Measurements from ENCODE around the gene HOXC4.

HOXC4 gene

DNA sequence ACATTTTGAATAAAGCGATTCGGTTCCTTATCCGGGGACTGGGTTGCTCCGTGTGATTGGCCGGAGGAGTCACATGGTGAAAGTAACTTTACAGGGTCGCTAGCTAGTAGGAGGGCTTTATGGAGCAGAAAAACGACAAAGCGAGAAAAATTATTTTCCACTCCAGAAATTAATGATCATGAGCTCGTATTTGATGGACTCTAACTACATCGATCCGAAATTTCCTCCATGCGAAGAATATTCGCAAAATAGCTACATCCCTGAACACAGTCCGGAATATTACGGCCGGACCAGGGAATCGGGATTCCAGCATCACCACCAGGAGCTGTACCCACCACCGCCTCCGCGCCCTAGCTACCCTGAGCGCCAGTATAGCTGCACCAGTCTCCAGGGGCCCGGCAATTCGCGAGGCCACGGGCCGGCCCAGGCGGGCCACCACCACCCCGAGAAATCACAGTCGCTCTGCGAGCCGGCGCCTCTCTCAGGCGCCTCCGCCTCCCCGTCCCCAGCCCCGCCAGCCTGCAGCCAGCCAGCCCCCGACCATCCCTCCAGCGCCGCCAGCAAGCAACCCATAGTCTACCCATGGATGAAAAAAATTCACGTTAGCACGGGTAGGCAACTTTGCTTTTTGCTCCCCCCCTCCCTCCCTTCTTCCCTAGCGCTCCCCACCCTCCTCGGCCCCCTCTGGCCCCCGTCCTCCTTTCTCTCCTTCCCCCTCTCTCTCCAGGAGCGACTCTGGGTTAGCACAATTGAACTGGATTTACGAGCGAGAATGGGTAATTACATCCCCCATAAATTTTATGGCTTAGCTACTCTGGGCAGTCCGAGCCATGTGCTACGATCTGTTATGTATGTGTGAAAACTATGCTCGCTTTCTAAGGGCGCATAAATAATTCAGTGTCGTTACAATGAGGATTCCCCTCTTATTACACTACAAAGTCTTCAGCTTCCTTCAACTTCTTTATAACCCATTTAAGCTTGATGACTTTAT lies at the start of gene HOXC4:
TSS of gene HOXC4 (plus strand) at position 85 of the 991 bp plus-strand sequence. CDS start at position 173, 88 bp downstream.
- H3K27me3 ChIP-seq (ENCODE audit: control insufficient read depth in 1 of 2, insufficient read depth in 2 of 2, low read length in 2 of 2): peaks cover 30 to 45% of the 10 kb centered on the region in 2 donors
- no peaks in the 10 kb centered on the region for H3K9me3 ChIP-seq (ENCODE audit: control insufficient read depth in 2 of 2, low read length in 2 of 2)
- peak within 1 kb of the TSS; percentile 25 to 55 for H3K9ac ChIP-seq (ENCODE audit: low read length in 2 of 2)
- H3K4me3 ChIP-seq (ENCODE audit: low read length in 2 of 2): peak within 1 kb of the TSS; percentile 74 to 82
- H3K36me3 ChIP-seq (ENCODE audit: control insufficient read depth in 2 of 2, insufficient read depth in 2 of 2, low read length in 2 of 2): no peaks in the 10 kb centered on the region
- H3K4me1 ChIP-seq (ENCODE audit: control insufficient read depth, insufficient read depth, low read length): peaks cover 10% of the 10 kb centered on the region
- H3K27ac ChIP-seq (ENCODE audit: low read length): peak within 1 kb of the TSS; percentile 18

DNA sequence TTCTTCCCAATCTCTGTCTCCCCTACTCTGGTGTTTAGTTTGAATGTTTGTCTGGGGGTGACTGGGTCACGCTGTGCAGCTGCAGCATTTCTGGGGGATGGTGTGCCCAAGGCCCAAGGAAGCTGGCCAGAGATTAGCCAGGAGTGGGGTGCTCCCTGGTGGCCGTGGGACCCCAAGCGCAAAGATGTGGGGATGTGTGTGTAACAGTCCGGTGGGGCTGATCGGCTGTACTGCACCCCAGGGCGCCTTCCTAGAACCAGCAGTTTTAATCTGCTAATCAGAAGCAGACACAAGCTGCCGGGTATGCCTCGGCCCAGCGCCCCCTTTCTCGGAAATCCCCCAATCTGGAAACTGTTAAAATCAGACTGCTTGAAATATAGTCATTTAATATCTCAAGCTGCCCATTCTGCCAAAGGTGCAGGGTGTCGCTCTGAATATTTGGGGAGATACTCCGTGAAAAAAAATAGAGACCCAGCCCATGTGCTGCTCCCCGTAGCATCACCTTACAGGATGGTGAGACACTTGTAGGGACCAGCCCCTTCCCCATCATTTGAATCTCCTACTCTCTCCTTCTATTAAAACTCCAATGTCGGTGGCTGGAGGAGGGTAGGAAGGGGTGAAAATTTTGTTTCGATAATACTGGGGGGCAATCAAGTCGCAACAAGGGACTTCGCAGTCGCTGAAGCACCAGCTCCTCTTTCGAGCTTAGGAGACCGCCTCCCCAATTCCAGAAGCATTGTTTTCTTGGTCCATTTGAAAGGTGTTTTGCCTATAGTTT lies 49.4 kb upstream of the HOXC4 start:
- H3K27ac ChIP-seq (ENCODE audit: low read length): no peak overlapping the region
- peaks cover 84 to 92% of the 10 kb centered on the region in 2 donors for H3K27me3 ChIP-seq (ENCODE audit: control insufficient read depth in 1 of 2, insufficient read depth in 2 of 2, low read length in 2 of 2)
- H3K9me3 ChIP-seq (ENCODE audit: control insufficient read depth in 2 of 2, low read length in 2 of 2): no peaks in the 10 kb centered on the region
- H3K36me3 ChIP-seq (ENCODE audit: control insufficient read depth in 2 of 2, insufficient read depth in 2 of 2, low read length in 2 of 2): no peaks in the 10 kb centered on the region
- H3K4me1 ChIP-seq (ENCODE audit: control insufficient read depth, insufficient read depth, low read length): peaks cover 18% of the 10 kb centered on the region
- no peak overlapping the region for H3K4me3 ChIP-seq (ENCODE audit: low read length in 2 of 2)
- H3K9ac ChIP-seq (ENCODE audit: low read length in 2 of 2): no peak overlapping the region

DNA sequence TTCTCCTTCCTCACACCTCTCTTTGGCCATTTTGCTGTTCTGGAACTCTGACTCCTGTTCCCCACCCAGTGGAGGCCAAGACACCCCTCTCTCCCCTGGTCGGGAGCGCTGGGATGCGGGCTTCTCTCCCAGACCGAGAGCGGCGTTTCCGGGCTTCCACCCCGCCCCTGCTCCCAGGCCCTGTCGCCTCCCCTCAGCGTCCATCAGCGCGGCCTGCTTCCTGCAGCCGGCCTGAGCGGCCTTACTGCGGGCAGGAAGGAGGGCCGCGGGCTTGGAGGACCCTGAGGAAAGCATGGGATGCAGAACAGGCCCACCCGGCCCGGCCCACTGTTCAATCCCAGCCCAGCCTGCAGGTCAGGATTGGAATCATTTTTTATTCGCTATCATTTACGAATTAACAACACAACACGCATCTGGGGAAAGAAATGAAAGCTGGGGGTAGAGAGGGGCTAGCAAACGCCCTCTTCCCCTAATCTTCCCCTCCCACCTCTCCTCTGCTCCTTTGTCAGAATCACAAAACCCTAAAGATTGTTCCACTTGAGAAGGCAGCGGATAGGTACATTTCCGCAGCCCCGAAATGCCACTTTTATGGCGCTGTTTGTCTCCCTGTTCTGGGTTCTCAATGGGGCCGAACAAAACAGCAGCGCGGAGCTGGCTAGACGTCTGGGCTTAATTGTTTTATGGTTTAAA lies 48.6 kb upstream of the HOXC4 start:
- Histone ChIP-seq H3K9me3 (ENCODE audit: control insufficient read depth in 2 of 2, low read length in 2 of 2) (no peaks in the 10 kb centered on the region), H3K4me3 (ENCODE audit: low read length in 2 of 2) (no peak overlapping the region), H3K27ac (ENCODE audit: low read length) (no peak overlapping the region), H3K36me3 (ENCODE audit: control insufficient read depth in 2 of 2, insufficient read depth in 2 of 2, low read length in 2 of 2) (no peaks in the 10 kb centered on the region), H3K4me1 (ENCODE audit: control insufficient read depth, insufficient read depth, low read length) (peaks cover 18% of the 10 kb centered on the region), H3K27me3 (ENCODE audit: control insufficient read depth in 1 of 2, insufficient read depth in 2 of 2, low read length in 2 of 2) (peaks cover 85 to 94% of the 10 kb centered on the region in 2 donors), H3K9ac (ENCODE audit: low read length in 2 of 2) (no peak overlapping the region)

DNA sequence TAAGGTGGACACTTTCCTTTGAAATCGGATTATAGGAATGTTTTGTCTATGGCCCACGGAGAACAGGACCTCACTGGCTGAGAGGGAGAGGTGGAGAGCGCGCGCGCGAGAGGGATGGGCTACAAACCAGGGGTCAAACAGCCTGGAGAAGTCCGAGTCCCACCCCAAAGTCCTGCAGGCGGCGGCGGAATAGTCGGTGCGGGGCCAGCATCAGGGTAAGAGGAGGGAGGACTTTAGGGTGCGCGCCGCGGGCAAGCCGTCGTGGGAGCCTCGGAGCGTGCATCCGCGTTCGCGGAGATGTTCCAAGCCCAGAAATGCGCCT lies 48.1 kb upstream of the HOXC4 start:
- Histone ChIP-seq H3K27ac (ENCODE audit: low read length) (no peak overlapping the region), H3K9ac (ENCODE audit: low read length in 2 of 2) (no peak overlapping the region), H3K9me3 (ENCODE audit: control insufficient read depth in 2 of 2, low read length in 2 of 2) (no peaks in the 10 kb centered on the region), H3K4me1 (ENCODE audit: control insufficient read depth, insufficient read depth, low read length) (peaks cover 13% of the 10 kb centered on the region), H3K36me3 (ENCODE audit: control insufficient read depth in 2 of 2, insufficient read depth in 2 of 2, low read length in 2 of 2) (no peaks in the 10 kb centered on the region), H3K4me3 (ENCODE audit: low read length in 2 of 2) (no peak overlapping the region), H3K27me3 (ENCODE audit: control insufficient read depth in 1 of 2, insufficient read depth in 2 of 2, low read length in 2 of 2) (peaks cover 86 to 94% of the 10 kb centered on the region in 2 donors)

DNA sequence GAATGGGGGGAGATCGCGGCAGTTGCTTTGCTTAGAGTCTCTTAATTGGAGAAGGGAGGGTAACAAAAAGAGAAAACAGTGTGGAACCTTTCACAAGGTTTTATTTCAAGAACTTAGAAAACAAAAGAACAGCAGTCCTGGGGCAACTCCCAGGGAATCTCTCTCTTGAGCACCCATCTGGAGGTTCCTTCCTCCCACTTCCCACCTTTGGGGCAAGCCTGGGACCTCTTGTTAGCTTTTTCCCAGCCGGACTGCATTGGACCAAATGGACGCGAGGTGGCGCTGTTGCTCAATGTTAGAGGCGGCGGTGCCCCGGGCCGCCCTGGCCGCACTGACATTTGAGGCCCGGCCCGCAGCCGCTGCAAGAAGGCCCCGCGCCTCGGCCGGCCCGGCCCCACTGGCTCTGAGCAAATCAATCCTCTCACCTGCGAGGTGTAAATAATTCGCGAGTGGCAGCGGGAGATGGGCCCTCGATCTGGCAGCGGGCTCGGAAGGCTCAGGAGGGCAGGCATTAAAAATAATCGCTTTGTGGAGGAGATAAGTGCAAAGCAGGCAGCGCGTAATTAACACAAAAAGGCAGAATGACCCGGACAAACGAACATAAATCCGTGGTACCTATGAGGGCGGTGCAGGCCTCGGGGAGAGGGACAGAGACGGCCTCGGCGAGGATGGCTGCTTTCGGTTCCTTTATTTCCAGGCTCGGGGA lies 47.6 kb upstream of the HOXC4 start:
- Histone ChIP-seq H3K9me3 (ENCODE audit: control insufficient read depth in 2 of 2, low read length in 2 of 2) (no peaks in the 10 kb centered on the region), H3K4me3 (ENCODE audit: low read length in 2 of 2) (peak overlapping the region; percentile 43 to 62), H3K27me3 (ENCODE audit: control insufficient read depth in 1 of 2, insufficient read depth in 2 of 2, low read length in 2 of 2) (peaks cover 86 to 94% of the 10 kb centered on the region in 2 donors), H3K27ac (ENCODE audit: low read length) (no peak overlapping the region), H3K9ac (ENCODE audit: low read length in 2 of 2) (no peak overlapping the region), H3K36me3 (ENCODE audit: control insufficient read depth in 2 of 2, insufficient read depth in 2 of 2, low read length in 2 of 2) (no peaks in the 10 kb centered on the region), H3K4me1 (ENCODE audit: control insufficient read depth, insufficient read depth, low read length) (peaks cover 11% of the 10 kb centered on the region)

DNA sequence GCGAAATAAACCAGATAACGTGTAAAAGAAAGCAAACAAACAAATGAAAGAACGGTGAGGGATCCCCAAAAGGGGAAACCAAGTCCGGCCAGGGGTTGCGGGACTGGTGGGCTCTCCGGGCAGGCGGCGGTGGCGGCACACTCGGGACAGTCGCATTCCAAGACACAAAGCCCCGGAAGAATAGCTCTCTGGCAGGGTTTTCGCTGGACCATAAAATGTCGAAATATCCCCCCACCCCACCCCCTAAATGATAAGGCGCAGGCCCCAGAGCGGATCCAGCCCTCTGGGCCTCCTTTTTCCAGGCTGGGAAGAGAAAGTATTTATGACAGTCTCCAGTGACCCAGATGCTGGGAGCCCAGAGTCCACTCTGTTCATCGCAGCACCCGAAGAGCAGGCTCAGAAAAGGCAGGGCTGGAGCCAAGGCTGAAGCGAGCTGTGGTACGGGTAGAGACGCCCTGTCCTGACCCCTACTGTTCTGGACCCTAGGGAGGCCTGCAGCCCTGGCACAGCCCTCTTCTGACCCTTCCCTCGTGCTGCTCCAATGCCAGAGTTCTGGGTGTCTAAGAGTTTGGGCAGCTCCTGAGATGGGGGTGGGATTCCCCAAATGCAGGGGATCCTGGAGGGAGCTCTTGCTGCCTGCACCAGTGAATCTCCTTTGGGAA lies 46.9 kb upstream of the HOXC4 start:
- Histone ChIP-seq H3K4me1 (ENCODE audit: control insufficient read depth, insufficient read depth, low read length) (peaks cover 13% of the 10 kb centered on the region), H3K9me3 (ENCODE audit: control insufficient read depth in 2 of 2, low read length in 2 of 2) (no peaks in the 10 kb centered on the region), H3K27ac (ENCODE audit: low read length) (no peak overlapping the region), H3K4me3 (ENCODE audit: low read length in 2 of 2) (peak overlapping the region; percentile 43 to 62), H3K36me3 (ENCODE audit: control insufficient read depth in 2 of 2, insufficient read depth in 2 of 2, low read length in 2 of 2) (no peaks in the 10 kb centered on the region), H3K9ac (ENCODE audit: low read length in 2 of 2) (no peak overlapping the region), H3K27me3 (ENCODE audit: control insufficient read depth in 1 of 2, insufficient read depth in 2 of 2, low read length in 2 of 2) (peaks cover 84 to 94% of the 10 kb centered on the region in 2 donors)

DNA sequence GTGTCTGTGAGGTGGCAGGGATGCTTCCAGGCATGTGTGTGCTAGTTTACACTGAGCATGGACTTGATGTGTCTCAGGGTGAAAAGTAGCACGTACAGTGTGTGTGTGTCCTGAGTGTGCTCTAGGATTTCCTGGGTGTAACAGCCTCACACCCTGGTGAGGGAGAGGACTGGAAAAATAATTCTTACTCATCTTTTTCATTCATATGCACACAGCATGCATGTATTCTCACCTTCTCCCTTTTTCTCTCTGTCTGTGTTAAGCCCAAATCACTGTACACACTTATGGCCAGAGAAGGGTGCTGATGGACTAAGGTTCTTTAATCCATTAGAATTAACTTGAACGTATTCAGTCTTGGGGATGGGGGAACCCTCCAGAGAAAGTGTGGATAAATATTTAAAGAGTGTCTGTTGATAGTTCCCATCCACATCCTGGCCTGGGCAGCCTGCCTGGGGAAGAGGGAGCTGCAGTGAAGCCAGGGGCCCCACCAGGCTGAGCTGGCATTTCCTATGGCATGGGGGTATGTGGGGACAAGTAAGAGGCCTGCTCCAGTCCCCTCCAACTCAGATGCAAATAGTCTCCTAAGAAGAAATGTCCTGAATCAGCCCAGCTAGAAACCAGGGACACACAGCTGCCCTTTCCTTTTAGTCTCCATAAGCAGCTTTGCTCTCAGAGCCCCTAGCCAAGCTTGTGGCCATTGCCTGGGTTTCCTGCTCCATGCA lies 45.9 kb upstream of the HOXC4 start:
- no peak overlapping the region for H3K4me3 ChIP-seq (ENCODE audit: low read length in 2 of 2)
- H3K36me3 ChIP-seq (ENCODE audit: control insufficient read depth in 2 of 2, insufficient read depth in 2 of 2, low read length in 2 of 2): no peaks in the 10 kb centered on the region
- H3K9me3 ChIP-seq (ENCODE audit: control insufficient read depth in 2 of 2, low read length in 2 of 2): no peaks in the 10 kb centered on the region
- H3K9ac ChIP-seq (ENCODE audit: low read length in 2 of 2): no peak overlapping the region
- H3K4me1 ChIP-seq (ENCODE audit: control insufficient read depth, insufficient read depth, low read length): peaks cover 13% of the 10 kb centered on the region
- H3K27me3 ChIP-seq (ENCODE audit: control insufficient read depth in 1 of 2, insufficient read depth in 2 of 2, low read length in 2 of 2): peaks cover 81 to 91% of the 10 kb centered on the region in 2 donors
- H3K27ac ChIP-seq (ENCODE audit: low read length): no peak overlapping the region

DNA sequence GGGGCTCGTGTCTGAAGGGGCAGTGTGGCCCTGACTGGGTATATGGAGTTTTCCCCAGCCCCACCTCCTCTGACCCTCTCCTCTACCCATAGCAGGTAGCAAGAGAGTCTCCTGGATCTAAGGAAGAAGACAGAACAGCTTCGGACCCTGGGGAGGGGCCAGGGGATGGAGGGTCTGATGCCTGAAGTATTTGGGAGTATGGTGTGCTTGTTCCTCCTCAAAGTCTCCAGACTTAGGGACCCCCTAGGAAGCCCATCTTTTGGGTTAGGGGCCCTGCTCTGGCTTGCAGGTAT lies 45.4 kb upstream of the HOXC4 start:
- no peak overlapping the region for H3K9ac ChIP-seq (ENCODE audit: low read length in 2 of 2)
- no peak overlapping the region for H3K4me3 ChIP-seq (ENCODE audit: low read length in 2 of 2)
- peaks cover 13% of the 10 kb centered on the region for H3K4me1 ChIP-seq (ENCODE audit: control insufficient read depth, insufficient read depth, low read length)
- no peak overlapping the region for H3K27ac ChIP-seq (ENCODE audit: low read length)
- no peaks in the 10 kb centered on the region for H3K9me3 ChIP-seq (ENCODE audit: control insufficient read depth in 2 of 2, low read length in 2 of 2)
- peaks cover 83 to 93% of the 10 kb centered on the region in 2 donors for H3K27me3 ChIP-seq (ENCODE audit: control insufficient read depth in 1 of 2, insufficient read depth in 2 of 2, low read length in 2 of 2)
- no peaks in the 10 kb centered on the region for H3K36me3 ChIP-seq (ENCODE audit: control insufficient read depth in 2 of 2, insufficient read depth in 2 of 2, low read length in 2 of 2)

DNA sequence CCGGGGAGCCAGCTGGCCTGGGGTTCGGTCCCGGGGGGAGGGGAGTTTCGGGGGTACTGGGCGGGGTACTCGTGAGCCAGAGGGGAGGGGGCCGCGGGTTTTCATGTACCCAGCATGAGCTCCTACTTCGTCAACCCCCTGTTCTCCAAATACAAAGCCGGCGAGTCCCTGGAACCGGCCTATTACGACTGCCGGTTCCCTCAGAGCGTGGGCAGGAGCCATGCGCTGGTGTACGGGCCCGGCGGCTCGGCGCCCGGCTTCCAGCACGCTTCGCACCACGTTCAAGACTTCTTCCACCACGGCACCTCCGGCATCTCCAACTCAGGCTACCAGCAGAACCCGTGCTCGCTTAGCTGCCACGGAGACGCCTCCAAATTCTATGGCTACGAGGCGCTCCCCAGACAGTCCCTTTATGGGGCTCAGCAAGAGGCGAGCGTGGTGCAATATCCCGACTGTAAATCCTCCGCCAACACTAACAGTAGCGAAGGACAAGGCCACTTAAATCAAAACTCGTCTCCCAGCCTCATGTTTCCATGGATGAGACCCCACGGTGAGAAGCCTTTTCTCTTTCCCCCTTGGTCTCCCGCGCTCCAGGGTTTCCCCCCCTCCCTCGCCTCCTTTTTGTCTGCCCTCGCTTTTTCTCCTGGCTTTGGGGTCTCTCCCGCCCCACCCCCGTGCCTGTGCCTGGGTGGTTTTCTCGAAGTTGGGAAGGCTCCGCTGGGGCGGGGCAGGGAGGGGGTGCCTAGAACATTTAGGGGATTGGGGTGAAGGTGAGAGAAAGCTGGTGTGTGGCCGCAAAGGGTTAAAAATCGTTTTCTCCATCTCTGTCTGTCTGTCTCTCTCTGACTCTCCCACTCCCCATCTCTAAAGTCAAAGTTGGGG lies 44.2 kb upstream of the HOXC4 start:
- Histone ChIP-seq H3K4me3 (ENCODE audit: low read length in 2 of 2) (peak overlapping the region; percentile 31 to 52), H3K27ac (ENCODE audit: low read length) (no peak overlapping the region), H3K27me3 (ENCODE audit: control insufficient read depth in 1 of 2, insufficient read depth in 2 of 2, low read length in 2 of 2) (peaks cover 84 to 95% of the 10 kb centered on the region in 2 donors), H3K9me3 (ENCODE audit: control insufficient read depth in 2 of 2, low read length in 2 of 2) (no peaks in the 10 kb centered on the region), H3K9ac (ENCODE audit: low read length in 2 of 2) (no peak overlapping the region), H3K4me1 (ENCODE audit: control insufficient read depth, insufficient read depth, low read length) (peaks cover 14% of the 10 kb centered on the region), H3K36me3 (ENCODE audit: control insufficient read depth in 2 of 2, insufficient read depth in 2 of 2, low read length in 2 of 2) (no peaks in the 10 kb centered on the region)

Measured in stomach smooth muscle (tissue), 2 donors.